COLO668 (cell line): Measurements from ENCODE around the gene GLB1L.
A peak's percentile ranks its signal among the peaks of the same experiment; 100 is the strongest.

ENCODE experiments used
- DNase-seq: peaks from one replicate; lab custom pipeline; 2025; ENCODE audit not compliant: unreplicated experiment; lab: John Stamatoyannopoulos, UW

Gene GLB1L

DNA sequence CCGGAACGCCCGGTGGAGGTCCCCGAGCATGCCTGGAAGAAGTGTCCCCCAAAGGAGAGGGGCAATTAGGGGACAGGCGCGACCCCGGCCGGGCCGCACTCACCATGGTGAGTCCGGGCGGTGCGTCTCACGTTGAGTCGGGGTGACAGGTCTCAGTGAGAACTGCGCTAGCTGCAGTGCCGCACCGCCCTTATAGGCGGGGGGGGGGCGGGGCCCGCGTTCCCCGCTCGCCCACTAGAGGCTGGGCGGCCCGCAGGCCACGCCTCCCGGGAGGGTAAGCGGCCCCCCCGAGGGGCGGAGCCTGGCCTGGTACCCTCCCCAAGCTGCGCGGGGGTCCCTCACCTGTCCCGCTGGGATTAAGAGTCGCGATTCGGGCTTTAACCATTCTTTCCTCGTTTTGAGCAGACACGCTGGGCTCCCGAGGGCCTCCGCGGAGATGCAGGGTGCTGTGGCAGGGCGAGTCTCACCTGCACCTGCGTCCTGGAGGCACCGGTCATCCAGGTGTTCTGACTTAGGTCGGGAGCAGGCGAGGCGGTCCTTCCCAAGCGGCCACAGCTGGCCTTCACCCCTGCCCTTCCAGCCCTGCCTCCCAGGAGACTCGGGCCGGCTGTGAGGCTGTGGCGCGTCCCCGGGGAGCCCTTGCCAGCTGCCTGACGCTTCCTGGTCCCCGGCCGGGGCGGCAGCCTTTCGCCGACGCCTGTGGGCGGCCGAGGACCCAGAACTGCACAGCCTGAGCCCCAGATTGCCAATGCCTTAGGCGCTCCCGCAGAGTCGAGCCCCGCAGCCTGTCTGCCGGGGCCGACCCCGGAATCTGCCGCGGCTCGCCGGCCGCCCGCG is 8.7 kb upstream of the GLB1L start, which contains the start of gene TUBA4A:
TSS of gene TUBA4A (minus strand) at position 166 of the 837 bp plus-strand sequence. CDS start at position 106, 60 bp downstream.
- peak; percentile 94 for DNase-seq

DNA sequence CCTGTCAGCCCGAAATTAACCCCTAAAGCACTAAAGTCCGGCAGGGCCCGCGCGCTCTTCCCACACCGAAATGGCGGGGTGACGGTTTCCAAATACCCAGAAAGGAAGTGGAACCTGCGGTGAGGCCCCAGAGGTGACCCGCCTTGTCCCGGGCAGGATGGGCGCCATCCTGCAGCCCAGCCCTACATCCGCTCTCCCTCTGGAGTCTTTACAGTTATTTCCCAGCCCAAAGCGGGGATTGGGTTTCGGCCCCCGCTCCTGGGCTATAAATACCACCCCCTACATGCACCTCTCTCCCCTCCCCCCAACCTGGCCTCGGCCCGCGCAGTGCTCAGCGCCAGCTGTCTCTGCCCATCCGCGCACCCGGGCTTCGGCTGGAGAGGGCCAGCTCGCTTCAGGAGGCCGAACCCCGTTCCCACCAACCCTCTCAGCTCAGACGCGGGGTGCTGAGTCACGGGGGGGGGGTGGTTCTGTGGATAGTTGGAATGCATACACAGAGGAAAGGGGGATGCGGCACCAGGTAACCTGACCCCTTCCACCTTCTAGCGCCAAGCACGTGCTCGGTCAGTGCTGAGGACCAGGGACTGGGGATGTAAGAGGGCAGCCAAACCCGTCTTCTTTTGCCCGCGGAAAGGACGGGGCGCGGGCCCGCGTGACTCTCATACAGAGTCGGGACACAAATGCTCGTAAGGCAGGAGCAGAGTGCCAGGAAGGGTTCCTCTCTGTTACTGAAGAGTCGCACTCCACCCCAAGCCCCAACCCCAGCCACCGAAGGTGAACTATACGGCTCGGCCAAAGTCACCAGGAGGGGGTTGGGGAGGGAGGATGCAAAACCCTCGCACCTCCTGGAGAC is 7.9 kb upstream of the GLB1L start, which contains the start of gene TUBA4B:
TSS of gene TUBA4B (plus strand) at position 344 of the 853 bp plus-strand sequence. CDS start at position 509, 165 bp downstream.
- peak; percentile 76 for DNase-seq

DNA sequence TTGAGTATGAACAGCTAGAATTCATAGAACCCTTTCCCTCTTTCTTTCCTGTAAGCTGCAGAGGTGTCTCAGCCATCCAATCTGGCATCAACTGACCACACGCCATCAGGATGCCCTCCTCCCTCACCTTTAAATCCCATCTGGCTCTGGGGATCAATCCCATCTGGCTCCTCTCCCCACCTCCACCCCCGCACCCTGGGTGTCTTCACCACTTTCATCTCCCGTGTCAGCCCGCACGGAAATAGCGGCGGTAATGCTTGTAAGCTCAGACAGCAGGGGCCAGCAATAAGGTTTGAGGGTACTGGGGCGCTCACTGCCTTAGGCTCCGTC is 7.3 kb upstream of the GLB1L start:
- DNase-seq: peak; percentile 63

DNA sequence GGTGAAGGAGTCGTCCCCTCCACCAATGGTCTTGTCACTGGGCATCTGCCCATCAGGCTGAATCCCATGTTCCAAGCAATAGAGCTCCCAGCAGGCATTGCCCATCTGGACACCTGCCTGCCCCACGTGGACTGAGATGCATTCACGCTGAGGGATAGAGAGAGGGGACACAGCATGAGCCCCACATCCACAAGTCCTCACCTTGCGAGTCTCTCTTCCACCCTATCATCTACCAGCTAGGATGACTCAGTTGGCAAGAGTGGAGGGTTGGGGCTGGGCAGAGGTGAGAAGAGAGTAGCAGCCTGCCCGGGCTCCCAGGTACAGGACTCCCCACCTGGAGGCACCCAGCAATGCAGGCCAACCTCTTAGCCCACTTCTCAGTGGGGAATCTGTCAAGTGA is 6.8 kb upstream of the GLB1L start:
- peak; percentile 60 for DNase-seq

DNA sequence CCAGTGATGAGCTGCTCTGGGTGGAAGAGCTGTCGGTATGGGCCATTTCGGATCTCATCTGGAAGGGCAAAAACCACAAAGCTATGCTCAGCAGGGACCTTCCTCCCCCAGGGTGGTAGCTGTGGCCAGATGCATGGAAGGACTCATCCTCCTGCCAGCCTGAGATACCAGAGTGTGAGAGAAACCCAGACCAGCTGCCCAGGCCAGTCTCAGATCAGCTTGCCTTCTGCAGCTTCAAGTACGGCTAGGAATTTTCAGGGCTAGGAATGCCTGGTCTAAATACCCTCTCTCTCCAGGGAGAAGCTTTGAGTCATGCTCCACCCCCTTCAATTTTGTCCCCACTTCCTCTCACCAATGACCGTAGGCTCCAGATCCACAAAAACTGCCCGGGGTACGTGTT is 6.4 kb upstream of the GLB1L start:
- no peak for DNase-seq

DNA sequence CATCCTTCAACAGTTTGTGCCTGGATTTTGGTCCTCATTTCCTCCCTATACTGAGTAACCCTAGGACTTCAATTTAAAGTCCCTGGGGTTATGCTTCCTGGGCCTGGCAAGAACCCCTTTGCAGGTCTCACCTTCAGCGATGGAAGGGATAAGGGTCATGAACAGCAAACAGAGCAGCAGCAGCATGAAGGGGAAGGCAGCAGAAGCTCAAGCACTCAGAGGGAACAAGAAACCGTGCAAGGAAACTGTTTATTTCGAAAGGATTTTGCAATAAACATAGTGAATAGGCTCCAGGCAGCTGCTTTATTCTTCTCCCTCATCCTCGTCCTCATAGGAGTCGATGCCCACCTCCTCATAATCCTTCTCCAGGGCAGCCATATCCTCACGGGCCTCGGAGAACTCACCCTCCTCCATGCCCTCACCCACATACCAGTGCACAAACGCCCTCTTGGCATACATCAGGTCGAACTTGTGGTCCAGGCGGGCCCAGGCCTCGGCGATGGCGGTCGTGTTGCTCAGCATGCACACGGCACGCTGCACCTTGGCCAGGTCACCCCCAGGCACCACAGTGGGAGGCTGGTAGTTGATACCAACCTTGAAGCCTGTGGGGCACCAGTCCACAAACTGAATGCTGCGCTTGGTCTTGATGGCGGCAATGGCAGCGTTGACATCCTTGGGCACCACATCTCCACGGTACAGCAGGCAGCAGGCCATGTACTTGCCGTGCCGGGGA is 5.0 kb upstream of the GLB1L start:
- no peak for DNase-seq

DNA sequence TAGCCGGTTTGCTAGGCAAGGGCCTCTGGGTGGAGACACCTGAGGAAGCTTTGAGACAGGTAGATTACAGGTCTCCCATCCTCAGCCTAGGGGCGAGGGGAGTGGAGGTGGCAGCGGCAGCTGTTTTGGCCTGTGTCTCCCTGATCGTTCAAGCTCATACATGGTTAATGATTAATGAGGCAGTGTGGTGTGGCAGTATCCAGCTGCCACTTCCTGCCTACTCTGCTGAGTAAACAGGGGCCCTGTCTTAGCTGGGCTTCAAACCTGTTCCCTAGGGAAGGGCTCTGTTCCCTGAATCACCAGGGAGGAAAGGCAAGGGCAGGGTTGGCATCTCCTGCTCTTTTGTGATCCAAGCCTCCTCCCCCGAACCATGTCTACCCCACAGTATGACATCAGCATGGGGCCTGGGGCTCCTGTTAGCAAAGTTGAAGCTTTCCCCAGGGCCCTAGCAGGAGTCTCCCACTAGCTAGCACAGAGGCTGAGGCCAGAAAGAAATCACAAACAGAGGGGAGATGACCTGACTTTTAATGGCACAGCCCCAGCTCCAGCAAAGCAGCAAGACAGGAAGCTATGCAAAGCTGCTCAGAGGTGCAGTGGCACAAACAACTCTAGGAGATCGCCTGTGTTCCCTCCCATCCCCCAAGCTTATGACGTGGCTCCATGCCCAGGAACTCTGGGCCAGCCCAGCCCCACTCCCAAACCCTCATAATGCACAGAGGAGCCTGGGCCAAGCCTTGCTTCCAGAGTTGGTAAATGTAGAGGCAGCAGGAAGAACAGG is 4.1 kb upstream of the GLB1L start:
- peak; percentile 89 for DNase-seq

DNA sequence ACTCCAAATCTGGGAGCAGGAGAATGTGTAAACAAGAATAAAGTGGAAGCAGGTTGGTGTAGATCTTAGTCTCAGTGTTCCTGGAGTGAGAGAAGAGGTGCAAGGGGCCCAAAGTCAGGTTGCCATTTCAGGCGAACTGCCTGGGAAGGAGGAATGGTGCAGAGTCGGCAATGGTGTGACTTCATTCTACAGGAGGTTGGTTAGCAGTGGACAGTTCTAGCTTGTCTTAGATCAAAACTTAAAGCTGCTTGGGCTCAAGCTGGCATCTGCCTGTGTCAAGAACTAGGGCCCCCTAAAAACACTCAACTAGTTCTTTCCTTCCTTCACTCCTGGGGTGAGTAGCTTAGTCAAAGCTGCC is 3.6 kb upstream of the GLB1L start:
- DNase-seq: no peak

DNA sequence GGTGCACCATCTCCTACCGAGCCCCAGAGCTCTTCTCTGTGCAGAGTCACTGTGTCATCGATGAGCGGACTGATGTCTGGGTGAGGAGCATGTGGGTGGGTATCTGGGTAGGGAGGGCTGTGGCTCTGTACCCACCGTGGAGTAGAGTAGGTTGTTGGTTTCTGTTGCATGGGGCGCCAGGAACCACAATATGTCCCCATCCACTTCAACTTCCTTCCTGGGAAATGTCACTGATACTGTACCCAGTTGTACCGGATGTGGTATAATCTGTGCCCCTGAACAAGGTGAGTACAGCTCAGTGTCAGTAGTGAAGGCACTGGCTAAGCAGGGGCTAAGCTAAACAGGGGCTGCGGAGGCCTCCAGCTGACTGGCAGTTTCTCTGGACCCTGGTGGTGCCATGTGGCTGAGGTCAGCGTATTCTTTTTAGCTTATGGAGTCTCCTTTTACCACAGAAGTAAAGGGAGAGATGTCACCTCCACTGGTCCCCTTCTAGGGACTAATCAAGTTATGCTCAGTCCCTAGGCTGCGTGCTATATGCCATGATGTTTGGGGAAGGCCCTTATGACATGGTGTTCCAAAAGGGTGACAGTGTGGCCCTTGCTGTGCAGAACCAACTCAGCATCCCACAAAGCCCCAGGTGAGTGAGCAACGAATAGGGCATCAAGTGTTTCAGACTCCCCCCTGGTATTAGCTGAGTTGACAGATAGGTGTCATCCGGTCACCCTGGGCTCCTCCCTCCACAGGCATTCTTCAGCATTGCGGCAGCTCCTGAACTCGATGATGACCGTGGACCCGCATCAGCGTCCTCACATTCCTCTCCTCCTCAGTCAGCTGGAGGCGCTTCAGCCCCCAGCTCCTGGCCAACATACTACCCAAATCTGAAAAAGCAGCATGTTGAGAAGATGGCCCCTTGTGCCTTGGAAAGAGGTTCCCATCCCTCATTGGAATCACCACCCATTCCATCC is 2.7 kb upstream of the GLB1L start:
- no peak for DNase-seq

DNA sequence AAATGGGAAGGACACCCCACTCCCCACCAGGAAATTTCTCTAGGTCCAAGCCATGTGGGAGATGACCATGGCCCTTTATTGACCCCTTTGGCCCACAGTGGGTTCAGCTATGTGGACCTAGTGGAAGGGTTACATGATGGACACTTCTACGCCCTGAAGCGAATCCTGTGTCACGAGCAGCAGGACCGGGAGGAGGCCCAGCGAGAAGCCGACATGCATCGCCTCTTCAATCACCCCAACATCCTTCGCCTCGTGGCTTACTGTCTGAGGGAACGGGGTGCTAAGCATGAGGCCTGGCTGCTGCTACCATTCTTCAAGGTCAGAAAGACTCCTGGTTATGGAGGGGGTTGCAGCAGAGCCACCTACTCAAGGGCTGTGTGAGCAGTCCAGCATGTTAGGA is 1.3 kb upstream of the GLB1L start:
- no peak for DNase-seq

DNA sequence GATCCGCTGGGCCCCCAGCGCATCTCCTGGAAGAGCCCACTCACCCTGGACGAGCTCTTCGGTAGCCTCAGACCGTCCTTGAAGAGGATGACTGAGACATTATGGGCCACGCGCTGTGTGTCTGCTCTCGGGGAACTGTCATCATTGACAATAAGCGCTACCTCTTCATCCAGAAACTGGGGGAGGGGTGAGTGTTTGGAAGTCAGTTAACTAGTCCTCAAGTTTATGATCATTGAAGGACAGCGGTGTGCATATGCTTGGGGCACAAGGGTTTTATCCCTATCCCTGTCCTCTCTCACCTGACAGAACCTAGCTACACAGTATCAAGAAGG is 621 bp upstream of the GLB1L start:
- DNase-seq: no peak

DNA sequence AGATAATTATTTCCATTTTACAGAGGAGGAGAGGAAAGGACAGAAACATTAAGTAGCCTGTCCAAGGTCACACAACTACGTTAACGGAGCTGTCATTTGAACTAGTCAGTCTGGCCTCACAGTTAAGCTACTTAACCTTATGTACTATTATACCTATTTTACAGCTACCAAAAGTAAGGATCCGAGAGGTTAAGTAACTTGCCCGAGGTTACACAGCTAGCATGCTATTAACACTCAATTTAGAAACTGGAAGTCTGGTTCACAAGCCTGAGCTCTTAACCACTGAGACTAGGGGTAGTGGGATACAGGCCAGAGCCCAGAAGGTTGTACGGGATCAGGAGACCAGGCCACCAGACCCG is 476 bp downstream of the GLB1L start:
- no peak for DNase-seq

DNA sequence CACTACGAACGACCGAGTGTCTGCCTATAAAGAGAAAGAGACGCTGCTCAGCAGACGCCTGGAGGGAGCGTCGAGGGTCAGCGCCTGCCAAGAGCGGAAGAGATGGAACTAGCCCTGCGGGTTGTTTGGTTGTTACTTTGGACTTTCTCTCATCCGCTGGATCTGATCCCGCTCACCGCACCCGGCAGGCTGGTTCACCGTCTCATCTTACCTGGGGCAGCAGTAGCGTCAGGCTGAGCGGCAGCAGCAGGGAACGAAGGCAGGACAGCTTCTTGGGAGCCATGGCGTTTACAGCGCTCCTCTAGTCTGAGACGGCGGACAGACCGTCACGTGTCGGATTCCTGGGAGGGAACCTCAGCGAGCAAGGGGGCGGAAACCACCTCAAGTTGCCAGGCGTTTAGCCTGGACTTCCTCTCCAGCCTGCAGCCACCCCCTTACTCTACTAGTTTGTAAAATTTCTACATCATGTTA is 1.9 kb downstream of the GLB1L start:
- no peak for DNase-seq

DNA sequence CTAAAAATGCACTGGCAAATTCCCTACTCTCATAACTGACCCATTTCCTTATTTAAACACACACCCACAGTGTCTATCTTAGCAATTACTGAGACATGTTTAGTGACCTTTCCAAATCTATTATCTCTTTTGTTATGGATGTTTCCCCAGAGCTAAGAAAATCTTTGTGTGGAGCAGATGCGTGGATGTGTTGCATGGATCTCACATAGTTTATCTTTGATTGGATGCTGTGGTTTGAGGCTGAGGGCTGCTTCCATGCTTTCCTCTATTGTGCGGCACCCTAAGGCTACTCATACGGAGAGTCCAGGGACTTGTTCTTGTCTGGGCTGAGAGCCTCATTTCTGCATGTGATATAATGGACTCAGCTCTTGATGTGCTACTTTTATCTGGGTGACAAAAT is 10.9 kb downstream of the GLB1L start:
- no peak for DNase-seq

DNA sequence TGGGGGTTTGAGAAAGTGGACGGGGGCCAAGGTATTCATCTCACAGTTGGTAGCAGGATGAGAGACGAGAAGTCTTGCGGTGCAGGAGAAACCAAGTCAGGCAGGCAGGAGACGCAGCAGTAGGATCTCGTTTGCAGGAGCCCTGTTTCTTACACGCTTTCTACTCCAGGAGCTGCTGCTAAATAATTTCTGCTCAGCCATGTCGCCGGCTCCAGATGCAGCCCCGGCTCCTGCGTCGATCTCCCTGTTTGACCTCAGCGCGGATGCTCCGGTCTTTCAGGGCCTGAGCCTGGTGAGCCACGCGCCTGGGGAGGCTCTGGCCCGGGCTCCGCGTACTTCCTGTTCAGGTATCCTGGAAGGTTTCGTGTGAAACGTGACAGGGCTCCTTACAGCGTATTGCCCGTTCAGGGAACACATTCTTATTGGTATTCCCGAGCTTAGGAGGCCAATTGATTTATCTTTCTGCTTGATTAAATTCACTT is 15.1 kb downstream of the GLB1L start:
- peak; percentile 67 for DNase-seq

DNA sequence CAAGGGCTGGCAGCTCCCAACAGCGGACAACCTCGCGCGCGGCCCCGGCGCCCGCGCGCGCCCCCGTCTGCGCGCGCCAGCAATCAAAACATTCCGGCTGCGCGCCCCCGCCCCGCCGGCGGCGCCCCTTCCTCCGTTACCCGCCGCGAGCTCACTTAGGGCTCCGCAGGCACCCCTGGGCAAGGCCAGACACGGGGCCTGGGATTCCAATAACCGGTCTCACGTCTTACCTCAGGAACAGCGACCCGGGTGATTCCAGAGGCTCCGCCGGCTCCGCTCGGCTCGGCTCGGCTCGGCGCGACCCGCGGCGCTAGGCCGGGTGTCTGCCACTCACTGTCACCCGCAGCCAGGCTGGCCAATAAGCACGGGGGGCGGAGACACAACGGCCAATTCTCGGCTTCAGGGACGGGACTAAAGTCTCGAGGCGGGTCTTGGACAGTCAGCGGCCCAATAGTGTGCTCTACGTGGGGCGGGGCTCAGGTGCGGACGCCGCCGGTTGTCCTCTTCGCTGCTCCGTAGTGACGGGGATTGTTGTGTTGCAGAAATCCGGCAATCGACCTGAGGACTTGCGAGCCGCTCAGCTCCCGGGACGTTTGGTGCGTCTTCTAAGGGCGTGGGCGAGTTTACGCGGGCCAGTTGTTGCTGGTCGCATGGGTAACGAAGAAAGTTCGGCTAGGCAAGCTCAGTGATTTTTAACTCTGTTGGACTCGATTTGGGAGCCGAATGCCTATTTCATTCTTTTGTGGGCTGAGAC is 15.8 kb downstream of the GLB1L start, which contains the start of the genes ANKZF1 and ATG9A:
TSS of gene ANKZF1 (plus strand) at position 502 of the 754 bp plus-strand sequence. CDS start 452 bp downstream, outside the sequence.
TSS of gene ATG9A (minus strand) at position 332 of the 754 bp plus-strand sequence. CDS start 1,612 bp downstream, outside the sequence.
- peak; percentile 98 for DNase-seq

DNA sequence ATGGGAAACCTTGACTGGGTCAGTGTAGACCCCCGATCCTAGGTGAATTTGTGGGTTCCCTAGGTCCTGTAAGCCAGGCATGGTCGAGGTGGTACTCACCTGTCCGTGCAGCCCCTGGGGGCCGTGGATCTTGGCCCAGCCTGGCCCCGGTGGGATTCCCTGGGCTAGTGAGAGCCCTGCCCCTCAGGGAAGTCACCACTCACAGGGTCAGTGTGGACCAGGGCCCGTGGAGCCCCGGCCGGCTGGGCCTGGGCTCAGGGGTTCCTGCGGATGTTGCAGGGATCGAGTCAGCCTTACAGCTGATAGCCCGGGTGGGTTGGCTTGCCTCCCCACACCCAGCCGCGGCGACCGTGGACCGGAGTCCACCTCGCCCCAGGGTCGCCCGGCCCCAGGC is 16.3 kb downstream of the GLB1L start:
- no peak for DNase-seq
